HepG2 (cell line): Measurements from ENCODE around the gene PRR29. TPM values are rescaled to one million over a fixed set of nuclear protein-coding genes. Genes with fewer than 3 reads are reported as not detected.
A peak's percentile ranks its signal among the peaks of the same experiment; 100 is the strongest.

Experiments
- CTCF ChIP-seq: sonication (generic); formaldehyde crosslinking; IDR thresholded peaks from 2 replicates; pipeline ENCODE4 v1.5.0; 2020; ENCODE audit warnings: mild to moderate bottlenecking, missing genetic modification reagents, moderate library complexity
- ISL2 ChIP-seq: sonication (generic); formaldehyde crosslinking; IDR thresholded peaks from 2 replicates; pipeline ENCODE4 v1.5.0; 2020; ENCODE audit warnings: missing genetic modification reagents
- NKX3-1 ChIP-seq: sonication (generic); formaldehyde crosslinking; IDR thresholded peaks from 2 replicates; pipeline ENCODE4 v1.5.0; 2020; ENCODE audit warnings: missing genetic modification reagents
- PAWR ChIP-seq: sonication (generic); formaldehyde crosslinking; IDR thresholded peaks from 2 replicates; pipeline ENCODE4 v1.4.0; 2020; ENCODE audit warnings: missing genetic modification reagents, mild to moderate bottlenecking, borderline replicate concordance
- RARA ChIP-seq: IDR thresholded peaks from 2 replicates; pipeline ENCODE4 v1.6.1; 2016; ENCODE audit warnings: missing genetic modification reagents, missing compliant biosample characterization
- ZHX2 ChIP-seq, 2 experiments: sonication (generic) in 1 of 2; formaldehyde crosslinking in 1 of 2; IDR thresholded peaks; 2 replicates each; pipeline versions ENCODE4 v1.6.1 to v1.9.0; 2014 to 2022; ENCODE audit warnings: antibody characterized with exemption in 1 of 2, borderline replicate concordance in 1 of 2, inconsistent platforms in 1 of 2, low read depth in 1 of 2, missing genetic modification reagents in 1 of 2
- ZNF646 ChIP-seq: sonication (generic); formaldehyde crosslinking; IDR thresholded peaks from 2 replicates; pipeline ENCODE4 v1.9.0; 2021; ENCODE audit warnings: mild to moderate bottlenecking, missing genetic modification reagents
- polyA plus RNA-seq, 8 experiments: library from polyadenylated mRNA; depleted of rRNA in 3 of 8; stranded (reverse) in 7 of 8; unstranded in 1 of 8; fragments of >200 nt; fragmentation: Illumina TruSeq in 4 of 8; extraction: Trizol in 4 of 8; gene quantifications; 2 replicates each; pipeline versions ENCODE4 v1.2.1 to v1.2.3, GENCODE V29; 2011 to 2016; ENCODE audit warnings: low read depth in 4 of 8, missing spikeins in 1 of 8, mixed read lengths in 1 of 8; ENCODE audit not compliant: insufficient read depth in 1 of 8
- total RNA-seq, 5 experiments: library from RNA; depleted of rRNA; stranded (reverse); fragments of >200 nt; fragmentation: Illumina TruSeq; extraction: Trizol; gene quantifications; 2 replicates each; pipeline ENCODE4 v1.2.3, GENCODE V29; 2016; ENCODE audit warnings: low read depth in 1 of 5
- TF ChIP-seq, protein P1 (sequence below): sonication (generic); formaldehyde crosslinking; IDR thresholded peaks from 2 replicates; pipeline ENCODE4 v1.4.0; 2020; ENCODE audit warnings: missing genetic modification reagents; ENCODE audit errors: not compliant biosample characterization
- TF ChIP-seq, protein P2 (sequence below): sonication (generic); formaldehyde crosslinking; IDR thresholded peaks from 2 replicates; pipeline ENCODE4 v1.4.0; 2020; ENCODE audit warnings: missing genetic modification reagents

PRR29 gene
- total and polyA plus RNA-seq, 2 of the 13 experiments (the other 11 are each of a cell fraction or from before 2014, with no cell fraction given): 0.07 to 0.20 TPM

DNA sequence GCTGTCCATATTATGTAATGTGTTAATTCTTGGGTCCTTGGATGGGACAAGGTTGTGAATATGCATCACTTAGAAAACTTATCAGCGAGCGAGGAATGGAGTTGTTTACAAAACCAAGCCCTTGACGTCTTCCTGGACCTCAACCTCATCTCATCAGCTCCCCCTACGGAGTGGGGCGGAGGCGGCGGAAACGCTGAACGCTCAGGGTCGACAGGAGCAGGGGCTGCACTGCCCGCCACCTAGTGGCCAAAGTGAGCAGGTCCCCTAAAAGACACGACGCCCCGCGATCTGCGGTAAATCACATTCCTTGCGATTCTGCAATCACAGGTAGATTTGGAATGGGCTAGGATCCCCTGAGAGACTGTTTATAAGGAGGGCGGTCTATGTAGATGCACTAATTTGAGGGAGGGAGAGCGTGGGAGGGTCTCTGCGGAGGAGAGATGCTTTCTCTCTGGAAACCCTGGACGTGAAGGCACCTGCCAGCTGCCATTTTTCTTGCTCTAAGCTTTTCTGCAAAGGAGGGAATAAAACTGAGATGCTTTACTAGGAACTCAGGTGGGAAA is 27.7 kb downstream of the PRR29 start (continued):
- TF ChIP-seq CTCF (CRISPR knock-in tag) (peak; percentile 99), NKX3-1 (CRISPR knock-in tag) (0 out of 2 replicates have a peak, but pooled peaks have one; percentile 58), RARA (CRISPR knock-in tag) (0 out of 2 replicates have a peak, but pooled peaks have one; percentile 25), ISL2 (CRISPR knock-in tag) (peak; percentile 43; the same call in 1 of the 2 replicates), ZNF646 (CRISPR knock-in tag) (no peak), PAWR (CRISPR knock-in tag) (no peak), ZHX2 (IDR thresholded peaks at IDR 0.05; ENCODE audit: low read depth) (0 out of 2 replicates have a peak, but pooled peaks have one; percentile 17), ZHX2 (CRISPR knock-in tag; IDR thresholded peaks at IDR 0.05; ENCODE audit: borderline replicate concordance) (no peak)
- TF ChIP-seq, protein P1, sequence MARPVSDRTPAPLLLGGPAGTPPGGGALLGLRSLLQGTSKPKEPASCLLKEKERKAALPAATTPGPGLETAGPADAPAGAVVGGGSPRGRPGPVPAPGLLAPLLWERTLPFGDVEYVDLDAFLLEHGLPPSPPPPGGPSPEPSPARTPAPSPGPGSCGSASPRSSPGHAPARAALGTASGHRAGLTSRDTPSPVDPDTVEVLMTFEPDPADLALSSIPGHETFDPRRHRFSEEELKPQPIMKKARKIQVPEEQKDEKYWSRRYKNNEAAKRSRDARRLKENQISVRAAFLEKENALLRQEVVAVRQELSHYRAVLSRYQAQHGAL (CRISPR knock-in tag): no peak
- TF ChIP-seq, protein P2, sequence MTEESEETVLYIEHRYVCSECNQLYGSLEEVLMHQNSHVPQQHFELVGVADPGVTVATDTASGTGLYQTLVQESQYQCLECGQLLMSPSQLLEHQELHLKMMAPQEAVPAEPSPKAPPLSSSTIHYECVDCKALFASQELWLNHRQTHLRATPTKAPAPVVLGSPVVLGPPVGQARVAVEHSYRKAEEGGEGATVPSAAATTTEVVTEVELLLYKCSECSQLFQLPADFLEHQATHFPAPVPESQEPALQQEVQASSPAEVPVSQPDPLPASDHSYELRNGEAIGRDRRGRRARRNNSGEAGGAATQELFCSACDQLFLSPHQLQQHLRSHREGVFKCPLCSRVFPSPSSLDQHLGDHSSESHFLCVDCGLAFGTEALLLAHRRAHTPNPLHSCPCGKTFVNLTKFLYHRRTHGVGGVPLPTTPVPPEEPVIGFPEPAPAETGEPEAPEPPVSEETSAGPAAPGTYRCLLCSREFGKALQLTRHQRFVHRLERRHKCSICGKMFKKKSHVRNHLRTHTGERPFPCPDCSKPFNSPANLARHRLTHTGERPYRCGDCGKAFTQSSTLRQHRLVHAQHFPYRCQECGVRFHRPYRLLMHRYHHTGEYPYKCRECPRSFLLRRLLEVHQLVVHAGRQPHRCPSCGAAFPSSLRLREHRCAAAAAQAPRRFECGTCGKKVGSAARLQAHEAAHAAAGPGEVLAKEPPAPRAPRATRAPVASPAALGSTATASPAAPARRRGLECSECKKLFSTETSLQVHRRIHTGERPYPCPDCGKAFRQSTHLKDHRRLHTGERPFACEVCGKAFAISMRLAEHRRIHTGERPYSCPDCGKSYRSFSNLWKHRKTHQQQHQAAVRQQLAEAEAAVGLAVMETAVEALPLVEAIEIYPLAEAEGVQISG (CRISPR knock-in tag): peak; percentile 77
